GM12878 (cell line): ENCODE measurements around the gene GRK5. TPM values are rescaled to one million over a fixed set of nuclear protein-coding genes. Genes with fewer than 3 reads are reported as not detected.

Experiments
- ATAC-seq: fragments of 200-7000 bp; cut with Tn5 transposase; 3 replicates; pipeline ENCODE4 v1.9.1; 2020; ENCODE audit warnings: mild to moderate bottlenecking, moderate library complexity
- BruUV-seq: library from RNA; stranded (reverse); fragments of 400-500 nt; replicated peaks from 2 replicates; lab custom pipeline; 2021; lab: Mats Ljungman, UMichigan
- CTCF ChIA-PET: fragments of 300-600 bp; sonication (Branson Sonifier 250); formaldehyde crosslinking; extraction: SDS; loops from one replicate; lab custom pipeline; 2021; ENCODE audit warnings: inconsistent platforms; lab: Yijun Ruan, JAX
- POLR2A ChIA-PET: fragments of 350-600 bp; formaldehyde crosslinking; extraction: SDS; loops from one replicate; lab custom pipeline; 2021; ENCODE audit warnings: inconsistent platforms; lab: Charles Lee
- RAD21 ChIA-PET: fragments of 300-600 bp; sonication (Branson Sonifier 250); formaldehyde crosslinking; loops from one replicate; lab custom pipeline; 2023; ENCODE audit warnings: antibody characterized with exemption; ENCODE audit not compliant: unreplicated experiment; lab: Charles Lee
- SMC1A ChIA-PET: fragments of 300-600 bp; sonication (Branson Sonifier 250); formaldehyde crosslinking; loops from one replicate; lab custom pipeline; 2023; ENCODE audit not compliant: unreplicated experiment, uncharacterized antibody; lab: Charles Lee
- DNase-seq: peaks from one replicate; pipeline ENCODE4 v3.0.0-alpha.2; 2011; ENCODE audit warnings: low read depth, low spot score
- FAIRE-seq: peaks from 3 replicates; lab custom pipeline; 2011; peaks lifted over from hg19 to GRCh38; lab: Jason Lieb, UNC
- H2AFZ ChIP-seq: 2 replicates; pipeline ENCODE4 v1.6.0; 2011; ENCODE audit warnings: low read depth, low read length, control low read depth; ENCODE audit not compliant: control insufficient read depth
- H3K27ac ChIP-seq: 2 replicates; pipeline ENCODE4 v1.5.1; 2011; ENCODE audit warnings: control low read depth; ENCODE audit not compliant: control insufficient read depth, insufficient read depth
- H3K27me3 ChIP-seq, 2 experiments: replicated peaks in 1 of 2; 2 replicates each; pipeline versions ENCODE4 v1.6.0 to v1.6.1; 2011; ENCODE audit warnings: low read length in 1 of 2; ENCODE audit not compliant: control insufficient read depth in 2 of 2, insufficient read depth in 2 of 2
- H3K36me3 ChIP-seq, 2 experiments: 2 replicates each; pipeline ENCODE4 v1.5.1; 2011; ENCODE audit warnings: low read length in 1 of 2; ENCODE audit not compliant: control insufficient read depth in 2 of 2, insufficient read depth in 2 of 2
- H3K4me1 ChIP-seq: 2 replicates; pipeline ENCODE4 v1.6.1; 2011; ENCODE audit warnings: mild to moderate bottlenecking, low read length, moderate library complexity, mixed read lengths; ENCODE audit not compliant: control insufficient read depth, insufficient read depth
- H3K4me2 ChIP-seq: 2 replicates; pipeline ENCODE4 v1.6.0; 2011; ENCODE audit warnings: control low read depth; ENCODE audit not compliant: control insufficient read depth, insufficient read depth
- H3K4me3 ChIP-seq: fragments of 200-600 bp; sonication (generic); 2 replicates; pipeline ENCODE4 v1.5.1; 2016
- H3K79me2 ChIP-seq: 2 replicates; pipeline ENCODE4 v1.6.0; 2011; ENCODE audit warnings: low read length; ENCODE audit not compliant: control insufficient read depth, insufficient read depth
- H3K9ac ChIP-seq: 2 replicates; pipeline ENCODE4 v1.8.0; 2011; ENCODE audit warnings: low read length, control low read depth, mixed read lengths; ENCODE audit not compliant: control insufficient read depth, insufficient read depth
- H3K9me3 ChIP-seq: replicated peaks from 3 replicates; pipeline ENCODE4 v1.5.1; 2011; ENCODE audit warnings: mild to moderate bottlenecking, low read length; ENCODE audit not compliant: control insufficient read depth, insufficient read depth
- H4K20me1 ChIP-seq: 2 replicates; pipeline ENCODE4 v1.6.0; 2011; ENCODE audit not compliant: control insufficient read depth, insufficient read depth
- BRCA1 ChIP-seq: IDR thresholded peaks from 2 replicates; pipeline ENCODE4 v1.6.1; 2011; ENCODE audit warnings: low read depth, low read length, improper control_type of control experiment
- CBFB ChIP-seq: IDR thresholded peaks from 2 replicates; pipeline ENCODE4 v1.6.1; 2016; ENCODE audit warnings: antibody characterized with exemption, low read depth
- CBX5 ChIP-seq: sonication (generic); IDR thresholded peaks from 2 replicates; pipeline ENCODE4 v1.6.1; 2016; ENCODE audit warnings: low read depth, moderate library complexity, mild to moderate bottlenecking, inconsistent platforms
- CREM ChIP-seq: IDR thresholded peaks from 2 replicates; pipeline ENCODE4 v1.6.1; 2014; ENCODE audit warnings: antibody characterized with exemption, low read depth
- EGR1 ChIP-seq, 2 experiments: IDR thresholded peaks; 1 replicate in 1 of 2; 2 replicates in 1 of 2; pipeline ENCODE4 v1.6.1; 2011 to 2012; ENCODE audit warnings: low read depth in 2 of 2, low read length in 2 of 2, borderline replicate concordance in 1 of 2, mild to moderate bottlenecking in 1 of 2, moderate library complexity in 1 of 2
- EP300 ChIP-seq, 2 experiments: fragments of 150-350 bp in 1 of 2; IDR thresholded peaks; 2 replicates each; pipeline ENCODE4 v1.6.1; 2011 to 2012; ENCODE audit warnings: low read depth in 2 of 2, low read length in 2 of 2, borderline replicate concordance in 1 of 2, improper control_type of control experiment in 1 of 2, inconsistent platforms in 1 of 2; ENCODE audit not compliant: control insufficient read depth in 1 of 2
- JUNB ChIP-seq: IDR thresholded peaks from 2 replicates; pipeline ENCODE4 v1.6.1; 2016; ENCODE audit warnings: antibody characterized with exemption, mild to moderate bottlenecking
- NFXL1 ChIP-seq: fragments of 450-650 bp; IDR thresholded peaks from 2 replicates; pipeline ENCODE4 v1.6.1; 2017; ENCODE audit warnings: antibody characterized with exemption, mild to moderate bottlenecking, borderline replicate concordance
- NRF1 ChIP-seq: conservative IDR thresholded peaks from 2 replicates; pipeline ENCODE4 v1.6.1; 2011; ENCODE audit warnings: mild to moderate bottlenecking, low read depth, low read length, improper control_type of control experiment
- RCOR1 ChIP-seq: conservative IDR thresholded peaks from 2 replicates; pipeline ENCODE4 v1.6.1; 2012; ENCODE audit warnings: low read depth, low read length, improper control_type of control experiment
- SIX5 ChIP-seq: IDR thresholded peaks from 2 replicates; pipeline ENCODE4 v1.6.1; 2011; ENCODE audit warnings: mild to moderate bottlenecking, low read depth, low read length, moderate library complexity; ENCODE audit not compliant: severe bottlenecking
- SREBF1 ChIP-seq: IDR thresholded peaks from 2 replicates; pipeline ENCODE4 v1.6.1; 2012; ENCODE audit warnings: mild to moderate bottlenecking, low read length
- SUPT20H ChIP-seq: IDR thresholded peaks from 2 replicates; pipeline ENCODE4 v1.6.1; 2011; ENCODE audit warnings: low read depth, mild to moderate bottlenecking, low read length, moderate library complexity, borderline replicate concordance; ENCODE audit not compliant: control insufficient read depth
- ZNF24 ChIP-seq: fragments of 450-650 bp; IDR thresholded peaks from 2 replicates; pipeline ENCODE4 v1.6.1; 2017; ENCODE audit warnings: antibody characterized with exemption, mild to moderate bottlenecking
- ZZZ3 ChIP-seq: IDR thresholded peaks from 2 replicates; pipeline ENCODE4 v1.6.1; 2011; ENCODE audit warnings: low read depth; ENCODE audit not compliant: control insufficient read depth, insufficient read length
- WGBS: methylation state at CpG from one replicate; pipeline ENCODE4 v1.1.6; 2016; ENCODE audit warnings: low lambda C conversion rate; ENCODE audit not compliant: insufficient replicate concordance, insufficient coverage; ENCODE audit errors: missing lambda C conversion rate; 5-methylcytosine and 5-hydroxymethylcytosine counted together
- in situ Hi-C: fragments of 300-500 bp; cut with MboI; formaldehyde crosslinking; loops from 9 replicates; pipeline ENCODE4 v1.14.3; 2018; ENCODE audit warnings: mixed read lengths
- intact Hi-C: fragments of 100-400 bp; cut with micrococcal nuclease; formaldehyde crosslinking; loops from one replicate; pipeline ENCODE4 v1.14.2; 2022; ENCODE audit not compliant: unreplicated experiment
- polyA plus RNA-seq, 11 experiments: library from polyadenylated mRNA; depleted of rRNA in 4 of 11; unstranded in 6 of 11; stranded (reverse) in 5 of 11; fragments of >200 nt; fragmentation: Nextera tagmentation in 4 of 11; fragmentation: Illumina TruSeq in 1 of 11; extraction: Ambion mirVana in 4 of 11; extraction: Trizol in 1 of 11; gene quantifications; 1 replicate in 1 of 11; 2 replicates in 10 of 11; pipeline versions ENCODE4 v1.2.1 to v1.2.3, GENCODE V29; 2011 to 2016; ENCODE audit warnings: inconsistent platforms in 2 of 11, missing spikeins in 2 of 11, low read depth in 1 of 11
- total RNA-seq, 4 experiments: library from RNA; depleted of rRNA in 3 of 4; stranded (reverse); fragments of >200 nt in 3 of 4; fragmentation: Illumina TruSeq in 1 of 4; extraction: Trizol in 1 of 4; gene quantifications; 2 replicates each; pipeline versions ENCODE4 v1.2.1 to v1.2.3, GENCODE V29; 2013 to 2021
- TF ChIP-seq, protein P1 (sequence below): fragments of 450-650 bp; IDR thresholded peaks from 2 replicates; pipeline ENCODE4 v1.6.1; 2014; ENCODE audit warnings: mild to moderate bottlenecking

GRK5 gene
- total and polyA plus RNA-seq, 10 of the 15 experiments (the other 5 are each of a cell fraction or from before 2014, with no cell fraction given): 0.11 to 22.1 (median 10.0) TPM

DNA sequence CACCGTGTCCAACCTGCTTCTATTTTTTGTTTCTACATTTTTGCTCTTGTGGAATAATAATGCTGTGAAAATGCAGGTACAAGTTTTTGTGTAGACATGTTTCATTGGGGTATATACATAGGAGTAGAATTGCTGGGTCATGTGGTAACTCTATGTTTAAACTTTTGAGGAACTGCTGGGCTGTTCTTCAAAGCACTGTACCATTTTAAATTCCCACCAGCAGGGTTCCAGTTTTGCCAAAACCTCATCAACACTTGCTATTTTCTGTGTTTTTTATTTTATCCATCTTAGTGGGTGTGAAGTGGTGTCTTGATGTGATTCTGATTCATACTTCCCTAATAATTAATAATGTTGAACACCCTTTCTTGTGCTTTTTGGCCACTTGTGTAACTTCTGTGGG lies 196.6 kb downstream of the GRK5 start:
- ChIA-PET RAD21 (no interaction called here), SMC1A (no interaction called here)

DNA sequence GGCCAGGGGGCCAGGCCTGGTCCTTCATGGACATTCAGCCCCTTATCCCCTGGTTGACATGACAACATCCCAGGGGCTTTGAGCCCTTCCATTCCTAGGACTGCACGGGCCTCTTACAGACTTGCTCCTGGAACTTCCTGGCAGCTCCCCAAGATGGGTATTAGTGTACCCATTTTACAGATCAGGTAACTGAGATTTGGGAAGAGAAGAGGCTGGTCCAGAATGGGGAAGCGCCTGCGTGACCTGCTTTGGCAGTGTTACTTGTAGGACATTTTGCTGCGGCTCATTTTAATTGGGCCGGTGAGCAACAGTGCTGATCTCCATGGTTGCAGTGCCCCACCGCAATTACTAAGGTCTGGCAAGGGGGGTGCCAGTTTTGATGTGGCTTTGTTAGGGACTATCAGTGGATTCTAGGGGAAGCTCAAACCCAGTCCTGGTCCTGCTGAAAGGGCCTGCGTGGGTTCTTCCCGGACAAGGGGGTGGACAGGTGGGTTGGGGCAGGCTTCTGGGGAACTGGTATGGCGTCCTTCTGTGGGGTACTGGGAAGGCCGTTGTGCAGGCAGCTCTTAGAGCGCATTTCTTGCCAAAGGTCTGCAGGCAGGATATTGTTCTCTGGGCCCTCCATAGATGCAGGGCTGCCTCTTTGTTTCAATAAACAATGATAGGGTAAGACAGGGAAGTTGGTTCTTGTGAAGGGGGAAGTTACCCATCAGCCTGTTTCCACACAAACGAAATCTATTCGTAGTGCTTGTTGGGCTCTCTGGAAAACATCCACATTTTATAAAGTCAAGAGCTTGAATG lies 197.5 kb downstream of the GRK5 start:
- Histone ChIP-seq H3K4me3 (no peak overlapping the region), H3K9ac (no peak overlapping the region), H3K27me3 (no peaks in the 10 kb centered on the region), H2AFZ (no peak overlapping the region), H3K9me3 (no peaks in the 10 kb centered on the region), H3K27ac (no peak overlapping the region), H4K20me1 (no peaks in the 10 kb centered on the region), H3K4me1 (peaks cover 7% of the 10 kb centered on the region; the same call in 1 of the 2 replicates), H3K4me2 (no peak overlapping the region), H3K36me3 (peaks cover 2 to 6% of the 10 kb centered on the region in 2 experiments; a peak in 3 of 4 replicates), H3K79me2 (no peaks in the 10 kb centered on the region)
- FAIRE-seq (no peak), ATAC-seq (no peak), DNase-seq (no peak)
- RAD21 ChIA-PET: no interaction called here
- POLR2A ChIA-PET: no interaction called here
- intact Hi-C loops (no loop called here), in situ Hi-C loops (no loop called here)
- 93% methylated on average over 13 of the region's 13 CpGs for WGBS
- SMC1A ChIA-PET: no interaction called here
- no TSS peak for BruUV-seq
- CTCF ChIA-PET: no interaction called here
- no peak for TF ChIP-seq CREM
- no peak for TF ChIP-seq ZNF24
- TF ChIP-seq RCOR1: no peak
- no peak for TF ChIP-seq EP300 (IDR thresholded peaks at IDR 0.05; ENCODE audit: borderline replicate concordance in 1 of 2, control insufficient read depth in 1 of 2, low read depth in 2 of 2, low read length in 2 of 2)
- TF ChIP-seq EGR1 (IDR thresholded peaks at IDR 0.05; ENCODE audit: borderline replicate concordance in 1 of 2, low read depth in 2 of 2, low read length in 2 of 2): no peak
- TF ChIP-seq SREBF1: no peak
- TF ChIP-seq SUPT20H: no peak
- no peak for TF ChIP-seq CBFB
- TF ChIP-seq BRCA1: no peak
- no peak for TF ChIP-seq NFXL1
- TF ChIP-seq, protein P1, sequence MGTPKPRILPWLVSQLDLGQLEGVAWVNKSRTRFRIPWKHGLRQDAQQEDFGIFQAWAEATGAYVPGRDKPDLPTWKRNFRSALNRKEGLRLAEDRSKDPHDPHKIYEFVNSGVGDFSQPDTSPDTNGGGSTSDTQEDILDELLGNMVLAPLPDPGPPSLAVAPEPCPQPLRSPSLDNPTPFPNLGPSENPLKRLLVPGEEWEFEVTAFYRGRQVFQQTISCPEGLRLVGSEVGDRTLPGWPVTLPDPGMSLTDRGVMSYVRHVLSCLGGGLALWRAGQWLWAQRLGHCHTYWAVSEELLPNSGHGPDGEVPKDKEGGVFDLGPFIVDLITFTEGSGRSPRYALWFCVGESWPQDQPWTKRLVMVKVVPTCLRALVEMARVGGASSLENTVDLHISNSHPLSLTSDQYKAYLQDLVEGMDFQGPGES: no peak

More for the DNA sequence above, 196.6 kb downstream of the GRK5 start:
- Histone ChIP-seq H3K9ac (no peak overlapping the region), H4K20me1 (no peaks in the 10 kb centered on the region), H3K27me3 (no peaks in the 10 kb centered on the region), H3K27ac (no peak overlapping the region), H2AFZ (no peak overlapping the region), H3K4me2 (no peak overlapping the region), H3K4me3 (no peak overlapping the region)
- no peak for FAIRE-seq
- DNase-seq: no peak
- POLR2A ChIA-PET: no interaction called here
- in situ Hi-C loops: no loop called here
- no peak for ATAC-seq
- TF ChIP-seq SIX5 (no peak), CBX5 (no peak), ZNF24 (no peak), NRF1 (no peak), JUNB (no peak), ZZZ3 (no peak)
- TF ChIP-seq, protein P1: no peak
- TF ChIP-seq, all 136 proteins: peak for 0
- no TSS peak for BruUV-seq
- Histone ChIP-seq H3K9me3 (no peaks in the 10 kb centered on the region), H3K36me3 (peaks cover 2 to 6% of the 10 kb centered on the region in 2 experiments; a peak in 3 of 4 replicates), H3K4me1 (peaks cover 7% of the 10 kb centered on the region; the same call in 1 of the 2 replicates), H3K79me2 (no peaks in the 10 kb centered on the region)
- CTCF ChIA-PET: no interaction called here
- intact Hi-C loops: no loop called here
- WGBS: 89% methylated on average over 1 of the region's 1 CpG
